HCT116 (cell line): ENCODE data around the gene TMEM74B. TPM values are rescaled to one million over a fixed set of nuclear protein-coding genes. Genes with fewer than 3 reads are reported as not detected.

Experiments
- ATAC-seq: fragments of 200-7000 bp; cut with Tn5 transposase; 2 replicates; pipeline ENCODE4 v1.9.1; 2020; ENCODE audit warnings: mild to moderate bottlenecking, moderate library complexity
- BruUV-seq: library from RNA; stranded (reverse); fragments of 400-500 nt; replicated peaks from 2 replicates; lab custom pipeline; 2021; lab: Mats Ljungman, UMichigan
- CTCF ChIA-PET: fragments of 300-600 bp; sonication (Branson Sonifier 250); formaldehyde crosslinking; loops from one replicate; lab custom pipeline; 2021; ENCODE audit warnings: antibody characterized with exemption; lab: Charles Lee
- POLR2A ChIA-PET: fragments of 300-600, 350-600 bp; sonication (Branson Sonifier 250); formaldehyde crosslinking; loops from one replicate; lab custom pipeline; 2021; ENCODE audit warnings: antibody characterized with exemption; lab: Charles Lee
- RAD21 ChIA-PET, 2 experiments: fragments of 300-600 bp; sonication (Branson Sonifier 250); formaldehyde crosslinking; loops; one replicate each; lab custom pipeline; 2023; ENCODE audit warnings: low total read pairs in 2 of 2; ENCODE audit not compliant: uncharacterized antibody in 2 of 2, unreplicated experiment in 2 of 2, low non-redundant PET in 1 of 2; lab: Charles Lee
- DNase-seq: peaks from one replicate; pipeline ENCODE4 v3.0.0-alpha.2; 2010; ENCODE audit warnings: low read depth, low spot score
- H2AFZ ChIP-seq: fragments of 200-600 bp; shearing (Covaris generic), sonication (generic); 2 replicates; pipeline ENCODE4 v1.6.1; 2017; ENCODE audit warnings: low read depth, mixed run types, mixed read lengths, antibody characterized with exemption, low read length; ENCODE audit not compliant: poor library complexity, severe bottlenecking
- H3K27ac ChIP-seq: 2 replicates; pipeline ENCODE4 v1.5.1; 2012; ENCODE audit warnings: low read depth, low read length
- H3K27me3 ChIP-seq: fragments of 200-600 bp; sonication (generic); 2 replicates; pipeline ENCODE4 v1.6.1; 2016; ENCODE audit warnings: mixed run types, low read length, mixed read lengths; ENCODE audit not compliant: insufficient read depth
- H3K36me3 ChIP-seq, 2 experiments: fragments of 200-500 bp in 1 of 2; fragments of 200-600 bp in 1 of 2; sonication (Bioruptor generic) in 1 of 2; sonication (generic) in 1 of 2; 2 replicates each; pipeline versions ENCODE4 v1.5.1 to v1.6.1; 2014 to 2016; ENCODE audit warnings: low read length in 2 of 2, inconsistent platforms in 1 of 2, mixed read lengths in 1 of 2, mixed run types in 1 of 2; ENCODE audit not compliant: insufficient read depth in 2 of 2, control insufficient read depth in 1 of 2
- H3K4me1 ChIP-seq, 2 experiments: fragments of 200-600 bp in 1 of 2; sonication (generic) in 1 of 2; 2 replicates each; pipeline versions ENCODE4 v1.5.1 to v1.6.1; 2012 to 2017; ENCODE audit warnings: low read length in 2 of 2, inconsistent platforms in 1 of 2, mild to moderate bottlenecking in 1 of 2, mixed read lengths in 1 of 2, mixed run types in 1 of 2, moderate library complexity in 1 of 2; ENCODE audit not compliant: insufficient read depth in 2 of 2, control insufficient read depth in 1 of 2
- H3K4me2 ChIP-seq: fragments of 200-600 bp; sonication (generic); 2 replicates; pipeline ENCODE4 v1.6.1; 2017; ENCODE audit warnings: mixed run types, low read length, mixed read lengths
- H3K4me3 ChIP-seq, 2 experiments: fragments of 200-600 bp in 1 of 2; sonication (generic) in 1 of 2; replicated peaks in 1 of 2; 2 replicates each; pipeline ENCODE4 v1.5.1; 2011 to 2016; ENCODE audit warnings: low read length in 2 of 2, control low read depth in 1 of 2, low read depth in 1 of 2, mild to moderate bottlenecking in 1 of 2, mixed read lengths in 1 of 2, mixed run types in 1 of 2
- H3K79me2 ChIP-seq: fragments of 200-600 bp; sonication (generic); 2 replicates; pipeline ENCODE4 v1.6.1; 2017; ENCODE audit warnings: mild to moderate bottlenecking, mixed run types, low read length, moderate library complexity, mixed read lengths; ENCODE audit not compliant: insufficient read depth
- H3K9ac ChIP-seq: fragments of 200-600 bp; sonication (generic); 2 replicates; pipeline ENCODE4 v1.6.1; 2016; ENCODE audit warnings: low read length, mixed read lengths
- H3K9me2 ChIP-seq: fragments of 200-600 bp; sonication (generic), shearing (Covaris generic); 2 replicates; pipeline ENCODE4 v1.6.1; 2017; ENCODE audit warnings: mixed run types, mild to moderate bottlenecking, moderate library complexity; ENCODE audit not compliant: insufficient read depth
- H3K9me3 ChIP-seq, 2 experiments: fragments of 200-500 bp in 1 of 2; fragments of 200-600 bp in 1 of 2; sonication (Bioruptor generic) in 1 of 2; sonication (generic) in 1 of 2; 2 replicates each; pipeline ENCODE4 v1.6.1; 2014 to 2017; ENCODE audit warnings: low read length in 2 of 2, mixed read lengths in 2 of 2, inconsistent platforms in 1 of 2, low read depth in 1 of 2, mild to moderate bottlenecking in 1 of 2, mixed run types in 1 of 2, moderate library complexity in 1 of 2; ENCODE audit not compliant: control insufficient read depth in 1 of 2, insufficient read depth in 1 of 2
- H4K20me1 ChIP-seq: fragments of 200-600 bp; sonication (generic), shearing (Covaris generic); 2 replicates; pipeline ENCODE4 v1.6.1; 2017; ENCODE audit warnings: mixed run types, mild to moderate bottlenecking, moderate library complexity; ENCODE audit not compliant: insufficient read depth
- CEBPB ChIP-seq: IDR thresholded peaks from 2 replicates; pipeline ENCODE4 v1.6.1; 2012; ENCODE audit warnings: low read depth
- EGR1 ChIP-seq: IDR thresholded peaks from 2 replicates; pipeline ENCODE4 v1.6.1; 2012; ENCODE audit warnings: low read depth
- POLR2AphosphoS5 ChIP-seq: IDR thresholded peaks from 2 replicates; pipeline ENCODE4 v1.6.1; 2011; ENCODE audit warnings: mild to moderate bottlenecking, low read depth, low read length, moderate library complexity
- RAD21 ChIP-seq: IDR thresholded peaks from 2 replicates; pipeline ENCODE4 v1.6.1; 2012; ENCODE audit warnings: low read depth, mild to moderate bottlenecking
- SIN3A ChIP-seq: IDR thresholded peaks from 2 replicates; pipeline ENCODE4 v1.6.1; 2012; ENCODE audit warnings: low read depth
- SP1 ChIP-seq: IDR thresholded peaks from 2 replicates; pipeline ENCODE4 v1.6.1; 2012; ENCODE audit warnings: low read depth
- ZNF274 ChIP-seq: fragments of 200-500 bp; sonication (Bioruptor generic); IDR thresholded peaks from 2 replicates; pipeline ENCODE4 v1.6.1; 2014; ENCODE audit warnings: mild to moderate bottlenecking, low read depth, low read length, inconsistent platforms
- intact Hi-C: fragments of 100-400 bp; cut with micrococcal nuclease; formaldehyde crosslinking; loops from 2 replicates; pipeline ENCODE4 v1.10.0; 2022
- total RNA-seq: library from RNA; stranded (reverse); gene quantifications from one replicate; pipeline ENCODE4 v1.2.1, GENCODE V29; 2021; ENCODE audit not compliant: unreplicated experiment
- TF ChIP-seq, protein P1 (sequence below), 3 experiments: fragments of 200-600 bp in 1 of 3; sonication (generic) in 1 of 3; IDR thresholded peaks in 2 of 3; conservative IDR thresholded peaks in 1 of 3; 2 replicates each; pipeline ENCODE4 v1.5.1; 2012 to 2017; ENCODE audit warnings: low read depth in 2 of 3, low read length in 2 of 3, antibody characterized with exemption in 1 of 3, borderline replicate concordance in 1 of 3, control low read depth in 1 of 3, mild to moderate bottlenecking in 1 of 3, mixed read lengths in 1 of 3, mixed run types in 1 of 3, moderate library complexity in 1 of 3; ENCODE audit not compliant: insufficient read depth in 1 of 3
- TF ChIP-seq, protein P2 (sequence below): IDR thresholded peaks from 2 replicates; pipeline ENCODE4 v1.6.1; 2012

Gene TMEM74B
- total RNA-seq, 1 experiment from 2014 or later: 25.7 TPM

DNA sequence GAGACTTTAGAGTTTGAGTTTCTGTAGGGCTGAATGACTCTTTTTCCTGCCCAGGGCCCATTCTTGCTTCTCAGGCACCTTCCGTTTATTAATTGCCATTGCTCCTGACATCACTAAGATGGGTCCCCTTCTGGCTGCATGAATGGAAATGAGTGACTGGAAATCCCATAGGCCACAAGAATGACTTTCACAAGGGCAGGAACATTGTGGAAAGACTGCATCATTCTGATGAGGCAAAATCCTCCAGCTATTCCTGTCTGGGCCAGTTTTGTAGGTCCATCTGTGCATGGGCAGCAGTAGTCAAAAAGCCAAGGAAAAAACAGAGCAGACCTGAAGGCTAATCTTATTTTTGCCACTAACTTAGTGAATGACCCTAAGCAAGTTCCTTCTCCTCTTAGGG, 19.3 kb downstream of the TMEM74B start (continued):
- TF ChIP-seq, protein P1, sequence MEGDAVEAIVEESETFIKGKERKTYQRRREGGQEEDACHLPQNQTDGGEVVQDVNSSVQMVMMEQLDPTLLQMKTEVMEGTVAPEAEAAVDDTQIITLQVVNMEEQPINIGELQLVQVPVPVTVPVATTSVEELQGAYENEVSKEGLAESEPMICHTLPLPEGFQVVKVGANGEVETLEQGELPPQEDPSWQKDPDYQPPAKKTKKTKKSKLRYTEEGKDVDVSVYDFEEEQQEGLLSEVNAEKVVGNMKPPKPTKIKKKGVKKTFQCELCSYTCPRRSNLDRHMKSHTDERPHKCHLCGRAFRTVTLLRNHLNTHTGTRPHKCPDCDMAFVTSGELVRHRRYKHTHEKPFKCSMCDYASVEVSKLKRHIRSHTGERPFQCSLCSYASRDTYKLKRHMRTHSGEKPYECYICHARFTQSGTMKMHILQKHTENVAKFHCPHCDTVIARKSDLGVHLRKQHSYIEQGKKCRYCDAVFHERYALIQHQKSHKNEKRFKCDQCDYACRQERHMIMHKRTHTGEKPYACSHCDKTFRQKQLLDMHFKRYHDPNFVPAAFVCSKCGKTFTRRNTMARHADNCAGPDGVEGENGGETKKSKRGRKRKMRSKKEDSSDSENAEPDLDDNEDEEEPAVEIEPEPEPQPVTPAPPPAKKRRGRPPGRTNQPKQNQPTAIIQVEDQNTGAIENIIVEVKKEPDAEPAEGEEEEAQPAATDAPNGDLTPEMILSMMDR (IDR thresholded peaks at IDR 0.05 in 2 of 3, conservative IDR thresholded peaks at IDR 0.05 in 1 of 3; ENCODE audit: borderline replicate concordance in 1 of 3, insufficient read depth in 1 of 3, low read depth in 2 of 3, low read length in 2 of 3): no peak
- no peak for TF ChIP-seq SIN3A
- no peak for TF ChIP-seq SP1
- no peak for TF ChIP-seq ZNF274
- TF ChIP-seq EGR1: no peak
- no peak for TF ChIP-seq RAD21

DNA sequence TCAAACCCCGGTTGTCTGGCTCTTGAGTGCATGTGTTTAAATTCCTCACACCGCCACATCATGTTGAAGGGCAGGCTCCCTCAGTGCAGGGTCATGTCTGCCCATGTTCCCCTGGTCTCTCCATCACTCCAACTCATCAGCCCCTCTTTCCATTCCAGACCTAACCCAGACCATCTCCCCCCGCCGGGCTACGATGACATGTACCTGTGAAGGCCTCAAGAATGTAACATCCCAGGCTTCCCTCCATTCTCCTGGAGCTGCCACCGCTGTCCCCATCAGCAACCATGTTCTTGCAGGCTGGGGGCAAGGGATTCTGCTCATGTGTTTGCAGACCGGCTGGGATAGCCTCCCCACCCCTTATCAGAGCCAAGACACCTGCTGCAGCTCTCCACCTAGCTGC, 19.9 kb downstream of the TMEM74B start:
- H3K9me2 ChIP-seq: no peaks in the 10 kb centered on the region
- CTCF ChIA-PET: no interaction called here
- RAD21 ChIA-PET: no interaction called here
- TF ChIP-seq ZNF274: no peak
- TF ChIP-seq RAD21: no peak
- TF ChIP-seq, protein P2, sequence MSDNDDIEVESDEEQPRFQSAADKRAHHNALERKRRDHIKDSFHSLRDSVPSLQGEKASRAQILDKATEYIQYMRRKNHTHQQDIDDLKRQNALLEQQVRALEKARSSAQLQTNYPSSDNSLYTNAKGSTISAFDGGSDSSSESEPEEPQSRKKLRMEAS: no peak
- no peak for TF ChIP-seq POLR2AphosphoS5
- TF ChIP-seq CEBPB: no peak
- no peak for TF ChIP-seq SIN3A
- H4K20me1 ChIP-seq: no peaks in the 10 kb centered on the region
- no peak overlapping the region for H2AFZ ChIP-seq
- ATAC-seq (no peak), DNase-seq (no peak)
- peaks cover 32 to 53% of the 10 kb centered on the region in 2 experiments for H3K36me3 ChIP-seq
- H3K4me1 ChIP-seq: no peaks in the 10 kb centered on the region
- POLR2A ChIA-PET: no interaction called here
- no peak overlapping the region for H3K4me3 ChIP-seq
- no peaks in the 10 kb centered on the region for H3K9me3 ChIP-seq
- intact Hi-C loops: no loop called here
- no peaks in the 10 kb centered on the region for H3K27me3 ChIP-seq
- no peak overlapping the region for H3K4me2 ChIP-seq
- H3K9ac ChIP-seq: no peak overlapping the region
- TSS peak; percentile 59 for BruUV-seq
- no peak overlapping the region for H3K27ac ChIP-seq
- no peaks in the 10 kb centered on the region; the same call in 1 of the 2 replicates for H3K79me2 ChIP-seq
